Right lobe of liver (tissue), 4 donors: ENCODE data around the gene MAPK4.

Experiments used
- POLR2A ChIP-seq: fragments of 450-650 bp; IDR thresholded peaks from one replicate; pipeline ENCODE4 v1.6.1; 2017; ENCODE audit warnings: antibody characterized with exemption, mild to moderate bottlenecking
- TF ChIP-seq, protein P1 (sequence below), 4 donors: fragments of 200-600 bp in 3 of 4; fragments of 450-650 bp in 1 of 4; IDR thresholded peaks; one replicate each; pipeline versions ENCODE4 v1.5.1 to v1.8.0; 2016 to 2022; ENCODE audit warnings: antibody characterized with exemption in 4 of 4, mild to moderate bottlenecking in 2 of 4
- donor health status: DM: no; HTN: no; CAD: no.
- donor health status: DM: no; HTN: no; CAD: no.
- donor health status: DM: no; HTN: yes; CAD: no.

DNA sequence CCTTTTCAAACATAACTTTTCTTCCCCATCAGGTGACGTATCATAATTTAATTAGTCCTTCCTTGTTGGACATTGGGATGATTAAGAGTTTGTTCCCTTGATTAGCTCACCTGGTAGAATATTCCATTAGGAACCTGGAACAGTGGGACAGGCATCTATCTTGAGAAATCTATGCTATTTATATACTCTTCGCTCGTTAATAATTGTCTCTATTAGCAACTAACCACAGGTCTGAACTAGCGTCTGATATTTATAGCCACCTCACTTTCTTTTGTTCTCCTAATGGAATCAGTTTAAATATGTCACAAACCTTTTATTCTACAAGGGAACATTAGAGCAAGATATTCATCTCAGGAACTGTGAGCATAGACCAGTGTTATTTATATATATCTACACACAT lies 79.8 kb downstream of the MAPK4 start:
- TF ChIP-seq, protein P1, sequence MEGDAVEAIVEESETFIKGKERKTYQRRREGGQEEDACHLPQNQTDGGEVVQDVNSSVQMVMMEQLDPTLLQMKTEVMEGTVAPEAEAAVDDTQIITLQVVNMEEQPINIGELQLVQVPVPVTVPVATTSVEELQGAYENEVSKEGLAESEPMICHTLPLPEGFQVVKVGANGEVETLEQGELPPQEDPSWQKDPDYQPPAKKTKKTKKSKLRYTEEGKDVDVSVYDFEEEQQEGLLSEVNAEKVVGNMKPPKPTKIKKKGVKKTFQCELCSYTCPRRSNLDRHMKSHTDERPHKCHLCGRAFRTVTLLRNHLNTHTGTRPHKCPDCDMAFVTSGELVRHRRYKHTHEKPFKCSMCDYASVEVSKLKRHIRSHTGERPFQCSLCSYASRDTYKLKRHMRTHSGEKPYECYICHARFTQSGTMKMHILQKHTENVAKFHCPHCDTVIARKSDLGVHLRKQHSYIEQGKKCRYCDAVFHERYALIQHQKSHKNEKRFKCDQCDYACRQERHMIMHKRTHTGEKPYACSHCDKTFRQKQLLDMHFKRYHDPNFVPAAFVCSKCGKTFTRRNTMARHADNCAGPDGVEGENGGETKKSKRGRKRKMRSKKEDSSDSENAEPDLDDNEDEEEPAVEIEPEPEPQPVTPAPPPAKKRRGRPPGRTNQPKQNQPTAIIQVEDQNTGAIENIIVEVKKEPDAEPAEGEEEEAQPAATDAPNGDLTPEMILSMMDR (IDR thresholded peaks at IDR 0.05), result no peak
- no peak for TF ChIP-seq POLR2A
